HFF-Myc (cell line): Measurements from ENCODE around the gene LPAR4.
"Not testable (repeated sequence)": the region's sequence is repeated elsewhere in the genome, so short reads cannot be mapped to it uniquely, and the experiment has no call there.

Experiments used
- DNase-seq: peaks from one replicate; pipeline ENCODE4 v3.0.0-alpha.2; 2011; ENCODE audit warnings: low read depth; ENCODE audit errors: extremely low read depth
- H3K4me3 ChIP-seq: replicated peaks from 2 replicates; pipeline ENCODE4 v1.5.1; 2011; ENCODE audit warnings: low read depth, mild to moderate bottlenecking, control low read depth, low read length
- CTCF ChIP-seq: IDR thresholded peaks from 2 replicates; pipeline ENCODE4 v1.5.1; 2012; ENCODE audit warnings: mild to moderate bottlenecking, low read depth, low read length, control low read depth; ENCODE audit errors: missing control alignments

The LPAR4 gene

GRCh38 chrX:78769946-78770345, 22.4 kb downstream of the LPAR4 start:
- DNase-seq, result no peak
- no peak overlapping the region for H3K4me3 ChIP-seq
- TF ChIP-seq CTCF, result no peak

GRCh38 chrX:78796916-78797315, 49.4 kb downstream of the LPAR4 start:
- H3K4me3 ChIP-seq, result no peak overlapping the region

GRCh38 chrX:78800114-78800513, 52.6 kb downstream of the LPAR4 start:
- DNase-seq, result no peak
- no peak overlapping the region for H3K4me3 ChIP-seq
- TF ChIP-seq CTCF, result no peak

More at GRCh38 chrX:78796916-78797315, 49.4 kb downstream of the LPAR4 start:
- TF ChIP-seq CTCF, result no peak
- no peak for DNase-seq

- TF ChIP-seq CTCF, result no peak
- H3K4me3 ChIP-seq, result no peak overlapping the region
- DNase-seq, result no peak
These were observed 53.2 kb downstream of the LPAR4 start for GRCh38 chrX:78800694-78801093.

GRCh38 chrX:78801522-78801921, 54.0 kb downstream of the LPAR4 start:
- TF ChIP-seq CTCF, result no peak
- no peak for DNase-seq
- no peak overlapping the region for H3K4me3 ChIP-seq

- H3K4me3 ChIP-seq, DNase-seq: not testable (repeated sequence)
These were observed 55.0 kb downstream of the LPAR4 start for GRCh38 chrX:78802526-78802925.
